GM12891 (cell line): Measurements from ENCODE around the gene ZNHIT2.

Experiments used
- DNase-seq: peaks from one replicate; pipeline ENCODE4 v3.0.0; 2011; ENCODE audit warnings: low spot score; ENCODE audit not compliant: insufficient read length
- FAIRE-seq: peaks from 2 replicates; lab custom pipeline; 2011; peaks lifted over from hg19 to GRCh38; lab: Jason Lieb, UNC
- PAX5 ChIP-seq: IDR thresholded peaks from 2 replicates; pipeline ENCODE4 v1.6.1; 2011; ENCODE audit warnings: low read length, moderate library complexity, mild to moderate bottlenecking; ENCODE audit not compliant: insufficient read depth, severe bottlenecking
- POLR2A ChIP-seq: IDR thresholded peaks from 2 replicates; pipeline ENCODE4 v1.6.1; 2011; ENCODE audit warnings: low read depth, low read length, control low read depth
- POLR2AphosphoS5 ChIP-seq: IDR thresholded peaks from 2 replicates; pipeline ENCODE4 v1.6.1; 2011; ENCODE audit warnings: low read depth, low read length, control low read depth
- POU2F2 ChIP-seq: IDR thresholded peaks from 2 replicates; pipeline ENCODE4 v1.6.1; 2011; ENCODE audit warnings: low read depth, mild to moderate bottlenecking, control low read depth, low read length, moderate library complexity
- SPI1 ChIP-seq: IDR thresholded peaks from 2 replicates; pipeline ENCODE4 v1.6.1; 2011; ENCODE audit warnings: low read depth, low read length, control low read depth
- TAF1 ChIP-seq: IDR thresholded peaks from 2 replicates; pipeline ENCODE4 v1.6.1; 2011; ENCODE audit warnings: low read depth, low read length, control low read depth

The ZNHIT2 gene

DNA sequence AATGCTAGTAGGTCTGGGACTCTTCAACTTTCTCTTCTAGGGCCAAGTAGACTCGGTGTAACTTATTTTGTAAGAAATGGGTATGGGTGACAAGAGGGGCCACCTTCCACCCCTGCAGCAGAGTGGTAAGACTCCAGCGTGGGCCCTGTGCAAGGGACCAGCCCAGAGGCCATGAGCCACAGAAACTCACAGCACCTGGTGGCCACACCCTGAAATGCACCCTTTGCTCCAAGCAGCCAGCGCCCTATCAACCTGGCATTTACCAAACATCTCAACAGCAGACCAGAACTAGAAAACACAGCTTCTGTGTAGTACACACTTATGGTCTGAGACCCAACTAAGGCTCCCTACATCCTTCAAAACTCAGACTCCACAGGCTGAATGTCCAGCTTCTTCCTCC is 39.4 kb downstream of the ZNHIT2 start:
- FAIRE-seq (peak; percentile 90), DNase-seq (peak; percentile 64)
- TF ChIP-seq SPI1, result no peak
- TF ChIP-seq POLR2A, result peak; percentile 45; the same call in 1 of the 2 replicates

GRCh38 chr11:65077451-65077850 is 40.0 kb downstream of the ZNHIT2 start:
- FAIRE-seq (no peak), DNase-seq (no peak)
- TF ChIP-seq POU2F2 (no peak), TAF1 (no peak), PAX5 (no peak), SPI1 (no peak), POLR2A (no peak), POLR2AphosphoS5 (no peak)

GRCh38 chr11:65072631-65072966 is 44.9 kb downstream of the ZNHIT2 start:
- TF ChIP-seq POLR2AphosphoS5, result no peak
- TF ChIP-seq SPI1, result no peak
- no peak for TF ChIP-seq POLR2A
- DNase-seq (no peak), FAIRE-seq (no peak)

GRCh38 chr11:65071907-65072630 is 45.4 kb downstream of the ZNHIT2 start:
- FAIRE-seq, result peak; percentile 69
- peak; percentile 37 for TF ChIP-seq SPI1
- peak; percentile 93; the same call in 1 of the 2 replicates for TF ChIP-seq POU2F2
- TF ChIP-seq POLR2A, result no peak
- no peak for TF ChIP-seq POLR2AphosphoS5
- no peak for TF ChIP-seq PAX5
- no peak for TF ChIP-seq TAF1
- DNase-seq, result no peak

DNA sequence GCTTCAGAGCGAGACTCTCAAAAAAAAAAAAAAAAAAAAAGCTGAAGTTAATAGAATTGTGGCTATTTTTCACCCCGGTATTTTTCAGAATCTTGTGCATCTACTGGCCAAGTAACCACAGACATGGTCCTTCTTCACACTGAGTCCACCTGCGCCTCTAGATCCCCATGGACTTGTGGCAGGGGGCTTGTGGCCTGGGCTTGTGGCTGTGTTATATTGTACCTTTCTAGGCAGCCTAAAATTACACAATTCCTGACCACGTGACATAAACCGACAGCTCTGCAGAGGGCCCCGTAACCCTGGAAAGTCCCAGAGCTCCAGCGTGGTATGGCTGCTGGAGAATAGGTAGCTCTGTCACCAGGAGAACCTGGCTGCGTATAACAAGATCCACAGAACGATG is 48.3 kb downstream of the ZNHIT2 start:
- FAIRE-seq (peak; percentile 70), DNase-seq (no peak)
- TF ChIP-seq POLR2A (no peak), SPI1 (no peak), POLR2AphosphoS5 (no peak), POU2F2 (no peak), PAX5 (no peak), TAF1 (no peak)

GRCh38 chr11:65067446-65067845 is 50.1 kb downstream of the ZNHIT2 start:
- DNase-seq (no peak), FAIRE-seq (no peak)
- TF ChIP-seq POU2F2, result no peak
- TF ChIP-seq TAF1, result no peak
- no peak for TF ChIP-seq PAX5
- TF ChIP-seq POLR2A, result no peak
- TF ChIP-seq POLR2AphosphoS5, result no peak
- TF ChIP-seq SPI1, result no peak

DNA sequence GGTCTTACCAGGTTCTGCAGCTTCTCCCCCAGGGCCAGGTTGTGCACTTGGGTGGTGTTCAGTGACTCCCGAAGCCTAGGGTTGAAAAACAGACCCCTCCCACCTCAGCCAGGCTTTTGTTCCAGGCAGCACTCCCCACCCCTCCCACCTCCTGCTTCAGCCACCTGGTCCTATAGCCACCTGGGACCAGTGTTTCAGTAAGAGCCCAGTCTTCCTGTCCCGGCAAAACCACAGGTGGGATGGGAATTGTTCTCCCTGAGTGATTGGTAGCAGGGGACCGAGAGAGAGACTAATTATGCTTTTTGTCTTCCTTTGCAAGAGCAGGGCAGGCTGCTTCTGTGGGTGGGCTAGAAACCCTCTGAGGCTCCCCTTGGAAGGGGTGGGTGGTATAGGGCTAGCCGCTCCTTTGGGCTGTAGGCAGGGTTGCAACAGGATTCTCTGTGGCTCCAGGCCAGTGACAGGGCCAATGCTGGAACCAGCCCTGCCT is 50.7 kb downstream of the ZNHIT2 start:
- TF ChIP-seq PAX5 (no peak), SPI1 (no peak), POU2F2 (no peak), POLR2AphosphoS5 (no peak), TAF1 (no peak), POLR2A (no peak)
- no peak for FAIRE-seq
- no peak for DNase-seq
